Left ventricle myocardium inferior (tissue), 1 donor: Measurements from ENCODE around the gene CD109. TPM values are rescaled to one million over a fixed set of nuclear protein-coding genes. Genes with fewer than 3 reads are reported as not detected.

Source experiments
- DNase-seq: peaks from one replicate; pipeline ENCODE4 v3.0.0-alpha.2; 2020
- H3K27ac ChIP-seq: fragments of 200-600 bp; replicated peaks from 2 replicates; pipeline ENCODE4 v1.8.0; 2021
- H3K27me3 ChIP-seq: fragments of 200-600 bp; 2 replicates; pipeline ENCODE4 v1.8.0; 2021; ENCODE audit warnings: low read depth
- H3K36me3 ChIP-seq: fragments of 200-600 bp; 2 replicates; pipeline ENCODE4 v1.8.0; 2021
- H3K4me1 ChIP-seq: fragments of 200-600 bp; 2 replicates; pipeline ENCODE4 v1.8.0; 2021
- H3K4me3 ChIP-seq: fragments of 200-600 bp; 2 replicates; pipeline ENCODE4 v1.8.0; 2021; ENCODE audit warnings: mild to moderate bottlenecking, moderate library complexity
- H3K9me3 ChIP-seq: fragments of 200-600 bp; replicated peaks from 2 replicates; pipeline ENCODE4 v1.8.0; 2021
- CTCF ChIP-seq: fragments of 200-600 bp; IDR thresholded peaks from 2 replicates; pipeline ENCODE4 v1.8.0; 2021; ENCODE audit warnings: antibody characterized with exemption, mild to moderate bottlenecking, borderline replicate concordance
- intact Hi-C: fragments of 100-400 bp; cut with micrococcal nuclease; formaldehyde crosslinking; loops from one replicate; pipeline ENCODE4 v1.11.0; 2022
- total RNA-seq: library from RNA; stranded (reverse); fragmentation: NEBNext Ultra II Directional; extraction: Animal tissue kit (Norgen Biotek cat#: 25700); gene quantifications from one replicate; pipeline ENCODE4 v1.2.1, GENCODE V29; 2021
- donor health status: DM: no; HTN: yes; CAD: no; lungs with severe emphysema.

The CD109 gene
- total RNA-seq, 1 donor from 2014 or later = 9.1 TPM

- H3K36me3 ChIP-seq = no peaks in the 10 kb centered on the region
- H3K4me3 ChIP-seq = no peak overlapping the region
- DNase-seq = no peak
- intact Hi-C loops = loop anchor here (5.0 kb wide), 1 partner anchor 1473 kb away; no protein-coding TSS in a partner anchor
- no peaks in the 10 kb centered on the region for H3K9me3 ChIP-seq
- H3K4me1 ChIP-seq = peaks cover 12% of the 10 kb centered on the region
- H3K27ac ChIP-seq = peak overlapping the region; percentile 47
- H3K27me3 ChIP-seq = no peaks in the 10 kb centered on the region
- TF ChIP-seq CTCF = peak; percentile 83
These were observed 43.1 kb downstream of the CD109 start for GRCh38 chr6:73739096-73739495.

DNA sequence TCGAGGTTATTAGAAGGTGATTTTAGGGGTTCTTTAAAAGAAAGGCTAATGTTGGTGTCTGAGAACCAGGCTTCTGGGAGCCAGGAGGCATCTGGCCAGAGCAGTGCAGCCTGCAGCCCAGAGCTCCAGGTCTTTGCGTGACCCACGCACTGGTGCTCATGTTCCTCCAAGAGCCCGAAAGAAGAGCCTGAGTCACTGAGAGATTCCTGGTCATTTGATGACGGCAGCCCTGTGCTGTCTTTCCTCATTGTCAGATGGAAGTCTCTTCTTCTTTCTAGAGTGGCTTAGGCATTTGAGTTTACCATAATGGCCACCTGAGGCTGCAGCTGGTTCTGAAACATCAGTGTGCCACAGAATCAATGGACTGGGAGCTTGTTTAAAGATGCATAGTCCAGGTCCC, 46.4 kb downstream of the CD109 start:
- H3K4me3 ChIP-seq = no peak overlapping the region
- H3K27me3 ChIP-seq = no peaks in the 10 kb centered on the region
- H3K36me3 ChIP-seq = no peaks in the 10 kb centered on the region
- DNase-seq = no peak
- intact Hi-C loops = no loop called here
- H3K4me1 ChIP-seq = peaks cover 16% of the 10 kb centered on the region
- TF ChIP-seq CTCF = no peak
- H3K27ac ChIP-seq = no peak overlapping the region
- no peaks in the 10 kb centered on the region for H3K9me3 ChIP-seq

GRCh38 chr6:73743081-73743480, 47.1 kb downstream of the CD109 start:
- no peak for DNase-seq
- no peak overlapping the region for H3K27ac ChIP-seq
- H3K4me1 ChIP-seq = peaks cover 13% of the 10 kb centered on the region
- intact Hi-C loops = no loop called here
- H3K36me3 ChIP-seq = no peaks in the 10 kb centered on the region
- H3K27me3 ChIP-seq = no peaks in the 10 kb centered on the region
- H3K4me3 ChIP-seq = no peak overlapping the region
- no peak for TF ChIP-seq CTCF
- H3K9me3 ChIP-seq = no peaks in the 10 kb centered on the region

DNA sequence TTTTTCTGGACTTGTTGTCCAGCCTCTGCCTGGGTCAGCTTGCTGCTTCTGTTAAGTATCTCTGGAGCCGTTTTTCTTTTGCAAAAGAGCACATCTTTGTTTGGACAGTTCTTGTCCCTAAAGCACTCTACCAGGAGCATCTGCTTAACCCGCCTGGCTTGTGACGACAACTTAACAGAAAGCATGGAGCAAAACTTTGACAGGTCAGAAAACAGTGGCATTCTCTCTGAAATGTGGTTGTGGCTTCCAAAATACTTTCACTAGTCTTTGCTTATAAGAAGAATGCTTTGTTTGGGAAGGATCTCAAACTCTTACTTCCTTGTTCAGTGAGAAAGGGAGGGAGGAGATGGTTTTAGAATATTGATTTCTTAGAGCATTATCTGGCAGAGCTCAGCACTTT, 47.6 kb downstream of the CD109 start:
- intact Hi-C loops = no loop called here
- no peaks in the 10 kb centered on the region for H3K36me3 ChIP-seq
- no peak for DNase-seq

DNA sequence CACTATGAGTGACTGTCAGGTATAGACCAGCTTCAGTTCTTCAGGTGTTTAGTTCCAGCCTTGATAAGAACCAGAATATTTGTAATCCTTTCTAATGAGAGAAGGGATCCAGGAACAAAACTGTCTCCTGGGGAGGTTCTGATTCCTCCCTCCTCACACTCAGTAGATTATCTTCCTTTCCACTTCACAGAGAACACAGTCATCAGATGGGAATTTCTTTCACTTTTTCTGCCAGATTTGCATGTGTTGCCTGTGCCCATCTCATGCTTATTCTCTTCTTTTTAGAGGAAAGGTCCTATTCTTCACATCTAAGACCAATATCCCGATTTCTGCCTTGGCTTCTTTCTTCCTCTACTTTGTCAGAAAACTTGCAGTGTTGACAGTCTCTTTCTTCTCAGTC, 50.8 kb downstream of the CD109 start:
- H3K27ac ChIP-seq = no peak overlapping the region
- DNase-seq = no peak
- H3K4me3 ChIP-seq = no peak overlapping the region

More for the DNA sequence above, 47.6 kb downstream of the CD109 start:
- H3K27ac ChIP-seq = no peak overlapping the region
- TF ChIP-seq CTCF = no peak
- H3K9me3 ChIP-seq = no peaks in the 10 kb centered on the region
- H3K27me3 ChIP-seq = no peaks in the 10 kb centered on the region
- peaks cover 9% of the 10 kb centered on the region for H3K4me1 ChIP-seq
- no peak overlapping the region for H3K4me3 ChIP-seq

More for the DNA sequence above, 50.8 kb downstream of the CD109 start:
- intact Hi-C loops = no loop called here
- no peaks in the 10 kb centered on the region for H3K27me3 ChIP-seq
- no peaks in the 10 kb centered on the region for H3K9me3 ChIP-seq
- peaks cover 4% of the 10 kb centered on the region for H3K4me1 ChIP-seq
- no peaks in the 10 kb centered on the region for H3K36me3 ChIP-seq
- no peak for TF ChIP-seq CTCF
